ENCODE measurements around the gene DCAKD. TPM values are rescaled to one million over a fixed set of nuclear protein-coding genes. Genes with fewer than 3 reads are reported as not detected.

The DCAKD gene
- polyA plus RNA-seq, 1 experiment, result 44.2 TPM

- CTCF ChIA-PET, result interaction anchor here (0.7 to 1.6 kb wide), 3 partner anchors 17 to 52 kb away, joined by 3 to 5 read pairs (median 3); no protein-coding TSS in a partner anchor
- DNase-seq (ENCODE audit: low read depth), result no peak
- TF ChIP-seq CTCF (IDR thresholded peaks at IDR 0.05; ENCODE audit: insufficient read depth, low read depth, low read length), result no peak
- Histone ChIP-seq H3K4me3 (ENCODE audit: low read depth, low read length) (no peak overlapping the region), H3K36me3 (ENCODE audit: control insufficient read depth, insufficient read depth, low read length) (no peaks in the 10 kb centered on the region), H3K27me3 (ENCODE audit: control insufficient read depth, insufficient read depth, low read length) (peaks cover 13% of the 10 kb centered on the region)
- POLR2A ChIA-PET, result no interaction called here
Observed at GRCh38 chr17:44977814-44978550, 73.5 kb downstream of the DCAKD start.

GRCh38 chr17:44977065-44977464 lies 74.4 kb downstream of the DCAKD start:
- no peak for TF ChIP-seq CTCF (IDR thresholded peaks at IDR 0.05; ENCODE audit: insufficient read depth, low read depth, low read length)
- H3K36me3 ChIP-seq (ENCODE audit: control insufficient read depth, insufficient read depth, low read length), result no peaks in the 10 kb centered on the region
- H3K27me3 ChIP-seq (ENCODE audit: control insufficient read depth, insufficient read depth, low read length), result peaks cover 13% of the 10 kb centered on the region
- no peak overlapping the region for H3K4me3 ChIP-seq (ENCODE audit: low read depth, low read length)
- no peak for DNase-seq (ENCODE audit: low read depth)
- CTCF ChIA-PET, result interaction anchor here (0.6 to 0.7 kb wide), 2 partner anchors 8 to 51 kb away, joined by 3 read pairs; no protein-coding TSS in a partner anchor
- POLR2A ChIA-PET, result no interaction called here

- no peaks in the 10 kb centered on the region for H3K36me3 ChIP-seq (ENCODE audit: control insufficient read depth, insufficient read depth, low read length)
- H3K4me3 ChIP-seq (ENCODE audit: low read depth, low read length), result no peak overlapping the region
- CTCF ChIA-PET, result no interaction called here
- POLR2A ChIA-PET, result no interaction called here
- peaks cover 13% of the 10 kb centered on the region for H3K27me3 ChIP-seq (ENCODE audit: control insufficient read depth, insufficient read depth, low read length)
- TF ChIP-seq CTCF (IDR thresholded peaks at IDR 0.05; ENCODE audit: insufficient read depth, low read depth, low read length), result no peak
- DNase-seq (ENCODE audit: low read depth), result no peak
Observed at GRCh38 chr17:44976206-44976605, 75.2 kb downstream of the DCAKD start.

Small RNA genes within 50 kb of the gene (small RNA-seq; reads per million reads assigned to genes)
- gene AC015936.2 (ENCODE audit: insufficient read length, low read depth, low replicate concordance) (not detected), gene RF00019 (ENCODE audit: insufficient read length, low read depth, low replicate concordance) (not detected)

Other genes starting within 250 kb of the DCAKD start
- 26.5 and 32.2 TPM in 2 replicates for gene GJC1, start 221.3 kb downstream of the DCAKD start, polyA plus RNA-seq (2011; rRNA removed)
- gene HIGD1B, start 203.7 kb downstream of the DCAKD start, polyA plus RNA-seq (2011; rRNA removed), result not detected in 2 replicates
- 72.0 and 121 TPM in 2 replicates for gene EFTUD2, start 152.2 kb downstream of the DCAKD start, polyA plus RNA-seq (2011; rRNA removed)
- gene GFAP, start 136.1 kb downstream of the DCAKD start, polyA plus RNA-seq (2011; rRNA removed), result 0.13 and 0.23 TPM in 2 replicates
- gene KIF18B, start 103.9 kb downstream of the DCAKD start, polyA plus RNA-seq (2011; rRNA removed), result 5.5 and 10.6 TPM in 2 replicates
- 0.39 and 0.50 TPM in 2 replicates for gene C1QL1, start 83.3 kb downstream of the DCAKD start, polyA plus RNA-seq (2011; rRNA removed)
- 48.1 and 62.5 TPM in 2 replicates for gene NMT1, start 9.7 kb upstream of the DCAKD start, polyA plus RNA-seq (2011; rRNA removed)
- gene PLCD3, start 80.9 kb upstream of the DCAKD start, polyA plus RNA-seq (2011; rRNA removed), result 47.5 and 81.6 TPM in 2 replicates
- gene ACBD4, start 84.1 kb upstream of the DCAKD start, polyA plus RNA-seq (2011; rRNA removed), result 5.4 and 7.3 TPM in 2 replicates
- gene HEXIM1, start 96.8 kb upstream of the DCAKD start, polyA plus RNA-seq (2011; rRNA removed), result 16.0 and 16.7 TPM in 2 replicates
- 3.9 and 6.3 TPM in 2 replicates for gene HEXIM2, start 110.2 kb upstream of the DCAKD start, polyA plus RNA-seq (2011; rRNA removed)
- 2.0 TPM in 2 replicates for gene FMNL1, start 170.3 kb upstream of the DCAKD start, polyA plus RNA-seq (2011; rRNA removed)
- gene SPATA32, start 210.5 kb upstream of the DCAKD start, polyA plus RNA-seq (2011; rRNA removed), result not detected in 2 replicates